Measurements from ENCODE around the gene MYF5. TPM values are rescaled to one million over a fixed set of nuclear protein-coding genes. Genes with fewer than 3 reads are reported as not detected.
"Not testable (repeated sequence)": the region's sequence is repeated elsewhere in the genome, so short reads cannot be mapped to it uniquely, and the experiment has no call there.

Gene MYF5
- 10 to 100 TPM in 11 of 12 donors, not detected in 1; 16.0 to 49.8 (median 32.1) TPM for polyA plus RNA-seq (ENCODE audit: insufficient read length in 12 of 12)
- long read RNA-seq, donor 1, result 0 reads
- long read RNA-seq, donor 2, transcript MYF5-201 (3 exons, 1,542 nt), result major isoform, 17 of 17 reads
- long read RNA-seq, donor 2, partial matches to known transcripts, result 0 of 17 reads
- long read RNA-seq, donor 2, other reads (novel, unspliced or antisense), result 0 of 17 reads
- long read RNA-seq, donor 3, transcript MYF5-201 (3 exons, 1,542 nt), result major isoform, 10 of 10 reads
- long read RNA-seq, donor 3, partial matches to known transcripts, result 0 of 10 reads
- long read RNA-seq, donor 3, other reads (novel, unspliced or antisense), result 0 of 10 reads
- long read RNA-seq, donor 4, partial matches to known transcripts, result 0 of 3 reads
- long read RNA-seq, donor 4, other reads (novel, unspliced or antisense), result 0 of 3 reads
- long read RNA-seq, donor 5, result 0 reads
- long read RNA-seq, donor 6, transcript MYF5-201 (3 exons, 1,542 nt), result major isoform, 7 of 7 reads
- long read RNA-seq, donor 6, partial matches to known transcripts, result 0 of 7 reads
- long read RNA-seq, donor 6, other reads (novel, unspliced or antisense), result 0 of 7 reads
- long read RNA-seq, donor 7, transcript MYF5-201 (3 exons, 1,542 nt), result major isoform, 7 of 7 reads
- long read RNA-seq, donor 7, partial matches to known transcripts, result 0 of 7 reads
- long read RNA-seq, donor 7, other reads (novel, unspliced or antisense), result 0 of 7 reads
- long read RNA-seq, donor 8, transcript MYF5-201 (3 exons, 1,542 nt), result major isoform, 13 of 13 reads
- long read RNA-seq, donor 8, partial matches to known transcripts, result 0 of 13 reads
- long read RNA-seq, donor 8, other reads (novel, unspliced or antisense), result 0 of 13 reads
- long read RNA-seq, donor 9, transcript MYF5-201 (3 exons, 1,542 nt), result major isoform, 12 of 12 reads
- long read RNA-seq, donor 9, partial matches to known transcripts, result 0 of 12 reads
- long read RNA-seq, donor 9, other reads (novel, unspliced or antisense), result 0 of 12 reads
- long read RNA-seq, donor 10, transcript MYF5-201 (3 exons, 1,542 nt), result major isoform, 19 of 24 reads
- long read RNA-seq, donor 10, partial matches to known transcripts, result 5 of 24 reads
- long read RNA-seq, donor 10, other reads (novel, unspliced or antisense), result 0 of 24 reads
- long read RNA-seq, donor 11, transcript MYF5-201 (3 exons, 1,542 nt), result major isoform, 20 of 20 reads
- long read RNA-seq, donor 11, partial matches to known transcripts, result 0 of 20 reads
- long read RNA-seq, donor 11, other reads (novel, unspliced or antisense), result 0 of 20 reads

GRCh38 chr12:80716696-80717469 lies at the start of gene MYF5:
MYF5 (plus strand) TSS chr12:80716912; CDS start chr12:80717064, 152 bp downstream.
- DNase-seq, result no peak

GRCh38 chr12:80670214-80670613 lies 46.5 kb upstream of the MYF5 start:
- no peak for DNase-seq

GRCh38 chr12:80676042-80676636 lies 40.6 kb upstream of the MYF5 start:
- DNase-seq, result not testable (repeated sequence)

GRCh38 chr12:80676856-80677255 lies 39.9 kb upstream of the MYF5 start:
- DNase-seq, result no peak

- no peak for DNase-seq
These were observed 38.7 kb upstream of the MYF5 start for GRCh38 chr12:80677994-80678393.

- DNase-seq, result no peak
These were observed 37.2 kb upstream of the MYF5 start for GRCh38 chr12:80679346-80680131.

- DNase-seq, result no peak
These were observed 35.4 kb upstream of the MYF5 start for GRCh38 chr12:80681287-80681686.

GRCh38 chr12:80681786-80682185 lies 34.9 kb upstream of the MYF5 start:
- no peak for DNase-seq

GRCh38 chr12:80684077-80684495 lies 32.6 kb upstream of the MYF5 start:
- no peak for DNase-seq

GRCh38 chr12:80690090-80690489 lies 26.6 kb upstream of the MYF5 start:
- DNase-seq, result no peak

GRCh38 chr12:80690513-80690912 lies 26.2 kb upstream of the MYF5 start:
- no peak for DNase-seq

- no peak for DNase-seq
These were observed 24.6 kb upstream of the MYF5 start for GRCh38 chr12:80692114-80692513.

- DNase-seq, result no peak
These were observed 19.3 kb upstream of the MYF5 start for GRCh38 chr12:80697270-80697887.

GRCh38 chr12:80698256-80698655 lies 18.5 kb upstream of the MYF5 start:
- DNase-seq, result no peak

GRCh38 chr12:80698847-80699542 lies 17.7 kb upstream of the MYF5 start:
- DNase-seq, result no peak

- DNase-seq, result no peak
These were observed 16.4 kb upstream of the MYF5 start for GRCh38 chr12:80700327-80700726.

- DNase-seq, result no peak
These were observed 15.3 kb upstream of the MYF5 start for GRCh38 chr12:80701388-80701787.
